OCI-M2 (cell line): ENCODE measurements around the gene BTNL2.
"Not testable (repeated sequence)": the region's sequence is repeated elsewhere in the genome, so short reads cannot be mapped to it uniquely, and the experiment has no call there.

Experiments
- DNase-seq: peaks from one replicate; lab custom pipeline; 2025; ENCODE audit not compliant: unreplicated experiment; lab: John Stamatoyannopoulos, UW

BTNL2 gene, protein sequence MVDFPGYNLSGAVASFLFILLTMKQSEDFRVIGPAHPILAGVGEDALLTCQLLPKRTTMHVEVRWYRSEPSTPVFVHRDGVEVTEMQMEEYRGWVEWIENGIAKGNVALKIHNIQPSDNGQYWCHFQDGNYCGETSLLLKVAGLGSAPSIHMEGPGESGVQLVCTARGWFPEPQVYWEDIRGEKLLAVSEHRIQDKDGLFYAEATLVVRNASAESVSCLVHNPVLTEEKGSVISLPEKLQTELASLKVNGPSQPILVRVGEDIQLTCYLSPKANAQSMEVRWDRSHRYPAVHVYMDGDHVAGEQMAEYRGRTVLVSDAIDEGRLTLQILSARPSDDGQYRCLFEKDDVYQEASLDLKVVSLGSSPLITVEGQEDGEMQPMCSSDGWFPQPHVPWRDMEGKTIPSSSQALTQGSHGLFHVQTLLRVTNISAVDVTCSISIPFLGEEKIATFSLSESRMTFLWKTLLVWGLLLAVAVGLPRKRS

DNA sequence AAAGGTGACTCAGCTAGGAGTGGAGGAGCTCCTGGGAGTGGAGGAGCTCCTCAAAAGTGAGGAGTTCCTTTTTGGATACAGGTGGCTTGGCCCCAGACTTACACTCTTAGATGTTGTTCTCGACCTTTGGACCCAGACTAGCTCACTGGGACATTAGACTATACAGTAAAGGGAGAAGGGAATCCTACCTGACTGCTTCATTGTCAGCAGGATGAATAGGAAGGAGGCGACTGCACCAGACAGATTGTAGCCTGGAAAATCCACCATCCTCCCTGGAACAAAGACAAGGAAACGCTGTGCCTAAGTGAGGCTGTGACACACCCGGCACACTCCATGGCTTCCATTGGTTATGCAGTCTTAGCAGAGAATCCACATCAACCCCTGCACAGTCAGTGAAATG, at the start of gene BTNL2:
Gene BTNL2 (minus strand): TSS at position 325 of the 400 bp plus-strand sequence. CDS start 58 bp downstream, at position 267.
- no peak for DNase-seq

DNA sequence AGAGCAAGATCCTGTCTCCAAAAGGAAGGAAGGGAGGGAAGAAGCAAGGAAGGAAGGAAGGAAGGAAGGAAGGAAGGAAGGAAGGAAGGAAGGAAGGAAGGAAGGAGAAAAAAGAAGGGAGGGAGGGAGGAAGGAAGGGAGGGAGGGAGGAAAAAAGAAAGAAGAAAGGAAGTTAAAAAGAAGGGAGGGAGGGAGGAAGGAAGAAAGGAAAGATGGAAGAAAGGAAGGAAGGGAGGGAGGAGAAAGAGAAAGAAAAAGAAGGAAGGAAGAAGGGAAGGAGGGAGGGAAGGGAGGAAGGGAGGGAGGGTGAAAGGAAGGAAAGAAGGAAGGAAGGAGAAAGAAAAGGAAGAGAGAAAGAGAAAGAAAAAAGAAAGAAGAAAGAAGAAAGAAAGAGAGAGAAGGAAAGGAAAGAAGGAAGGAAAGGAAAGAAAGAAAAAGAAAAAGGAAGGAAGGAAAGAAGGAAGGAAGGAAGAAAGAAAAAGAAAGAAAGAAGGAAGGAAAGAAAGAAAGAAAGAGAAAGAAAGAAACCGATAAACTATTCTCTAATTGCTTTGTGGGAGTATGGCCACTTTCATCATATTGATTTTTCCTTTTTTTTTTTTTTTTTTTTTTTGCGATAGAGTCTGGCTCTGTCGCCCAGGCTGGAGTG, 42.2 kb upstream of the BTNL2 start:
- no peak for DNase-seq

DNA sequence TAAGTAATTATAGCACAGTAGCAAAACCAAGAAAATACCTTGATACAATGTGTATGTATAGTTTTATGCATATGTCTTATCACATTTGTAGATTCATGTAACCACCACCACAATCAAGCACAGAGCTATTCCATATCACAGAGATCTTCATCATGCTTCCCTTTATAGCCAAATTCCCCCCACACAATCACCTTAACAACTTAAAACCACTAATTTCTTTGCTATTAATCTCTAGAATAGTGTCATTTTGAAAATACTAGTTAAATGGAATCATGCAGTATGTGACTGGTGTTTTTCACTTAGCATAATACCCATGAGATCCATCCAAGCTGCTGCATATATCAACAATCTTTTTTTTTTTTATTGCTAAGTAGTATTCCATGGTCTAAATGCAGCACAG, 41.0 kb upstream of the BTNL2 start:
- DNase-seq: no peak

DNA sequence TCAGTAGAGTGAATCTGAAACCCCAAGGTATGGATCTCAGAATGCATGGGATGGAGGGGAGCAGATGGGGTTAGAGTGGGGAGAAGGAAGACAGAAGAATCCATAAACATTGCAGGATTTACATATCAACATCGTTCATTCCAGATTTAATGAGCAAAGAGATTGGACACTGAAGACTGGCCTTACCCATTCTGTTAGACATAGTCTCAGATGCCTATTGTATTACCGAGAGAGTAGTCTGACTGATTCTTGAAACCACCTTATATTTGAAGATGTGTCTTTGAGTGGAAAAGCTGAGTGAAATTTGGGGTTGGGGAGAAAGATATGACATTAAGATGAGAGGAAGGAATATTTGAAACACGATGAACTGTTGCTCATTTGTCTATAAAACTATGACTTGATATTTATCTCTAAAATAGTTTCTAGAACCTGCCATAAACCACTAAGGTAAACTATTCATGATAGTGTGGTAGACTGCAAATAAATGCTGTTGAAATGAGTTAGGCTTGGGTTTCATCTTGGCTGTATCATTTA, 38.4 kb upstream of the BTNL2 start:
- no peak for DNase-seq

DNA sequence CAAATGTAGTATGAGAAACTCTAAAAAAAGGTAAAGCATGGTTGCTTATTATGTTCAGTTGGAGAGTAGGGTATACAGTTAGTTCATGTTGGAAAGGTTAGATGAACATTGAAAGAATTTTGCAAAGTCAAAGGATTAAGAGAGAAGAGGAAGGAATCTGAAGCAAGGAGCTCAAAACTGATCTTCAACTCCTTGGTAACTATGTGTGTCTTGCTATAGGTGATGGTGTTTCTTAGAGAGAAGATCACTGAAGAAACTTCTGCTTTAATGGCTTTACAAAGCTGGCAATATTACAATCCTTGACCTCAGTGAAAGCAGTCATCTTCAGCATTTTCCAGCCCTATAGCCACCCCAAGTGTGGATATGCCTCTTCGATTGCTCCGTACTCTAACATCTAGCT, 37.5 kb upstream of the BTNL2 start:
- no peak for DNase-seq

DNA sequence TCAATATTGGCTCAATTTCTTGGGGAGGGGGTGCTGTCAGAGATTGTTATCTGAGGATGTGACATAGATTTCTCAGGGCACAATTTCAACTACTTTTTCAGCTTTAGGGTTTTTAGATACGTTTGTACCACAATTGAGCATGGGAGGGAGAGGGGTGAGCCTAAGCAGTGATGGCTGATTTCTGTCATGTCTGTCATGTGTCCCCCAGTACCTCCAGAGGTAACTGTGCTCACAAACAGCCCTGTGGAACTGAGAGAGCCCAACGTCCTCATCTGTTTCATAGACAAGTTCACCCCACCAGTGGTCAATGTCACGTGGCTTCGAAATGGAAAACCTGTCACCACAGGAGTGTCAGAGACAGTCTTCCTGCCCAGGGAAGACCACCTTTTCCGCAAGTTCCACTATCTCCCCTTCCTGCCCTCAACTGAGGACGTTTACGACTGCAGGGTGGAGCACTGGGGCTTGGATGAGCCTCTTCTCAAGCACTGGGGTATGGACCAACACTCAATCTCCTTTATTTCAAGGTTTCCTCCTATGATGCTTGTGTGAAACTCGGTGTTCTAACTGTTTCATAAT, 36.1 kb upstream of the BTNL2 start:
- DNase-seq: no peak

DNA sequence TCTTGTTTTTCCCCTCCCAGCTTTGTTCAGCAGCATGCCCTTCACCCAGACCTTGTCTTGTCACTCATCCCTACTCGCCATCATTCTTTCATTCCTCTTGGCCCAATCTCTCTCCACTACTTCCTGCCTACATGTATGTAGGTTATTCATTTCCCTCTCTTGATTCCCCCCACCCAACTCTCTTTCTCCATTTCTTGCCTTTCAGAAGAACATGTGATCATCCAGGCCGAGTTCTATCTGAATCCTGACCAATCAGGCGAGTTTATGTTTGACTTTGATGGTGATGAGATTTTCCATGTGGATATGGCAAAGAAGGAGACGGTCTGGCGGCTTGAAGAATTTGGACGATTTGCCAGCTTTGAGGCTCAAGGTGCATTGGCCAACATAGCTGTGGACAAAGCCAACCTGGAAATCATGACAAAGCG, 35.3 kb upstream of the BTNL2 start:
- DNase-seq: no peak

DNA sequence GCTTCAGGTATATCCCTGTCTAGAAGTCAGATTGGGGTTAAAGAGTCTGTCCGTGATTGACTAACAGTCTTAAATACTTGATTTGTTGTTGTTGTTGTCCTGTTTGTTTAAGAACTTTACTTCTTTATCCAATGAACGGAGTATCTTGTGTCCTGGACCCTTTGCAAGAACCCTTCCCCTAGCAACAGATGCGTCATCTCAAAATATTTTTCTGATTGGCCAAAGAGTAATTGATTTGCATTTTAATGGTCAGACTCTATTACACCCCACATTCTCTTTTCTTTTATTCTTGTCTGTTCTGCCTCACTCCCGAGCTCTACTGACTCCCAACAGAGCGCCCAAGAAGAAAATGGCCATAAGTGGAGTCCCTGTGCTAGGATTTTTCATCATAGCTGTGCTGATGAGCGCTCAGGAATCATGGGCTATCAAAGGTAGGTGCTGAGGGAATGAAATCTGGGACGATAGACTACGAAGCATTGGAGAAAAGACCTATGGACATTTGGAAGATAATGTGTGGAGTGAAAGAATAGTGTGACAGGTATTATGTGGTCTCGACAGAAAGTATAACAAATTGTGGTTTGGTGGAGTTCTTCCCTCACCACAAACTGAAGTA, 32.7 kb upstream of the BTNL2 start, which contains the start of gene HLA-DRA:
Gene HLA-DRA (plus strand): TSS at position 286 of the 613 bp plus-strand sequence. CDS start 64 bp downstream, at position 350.
- DNase-seq: no peak

DNA sequence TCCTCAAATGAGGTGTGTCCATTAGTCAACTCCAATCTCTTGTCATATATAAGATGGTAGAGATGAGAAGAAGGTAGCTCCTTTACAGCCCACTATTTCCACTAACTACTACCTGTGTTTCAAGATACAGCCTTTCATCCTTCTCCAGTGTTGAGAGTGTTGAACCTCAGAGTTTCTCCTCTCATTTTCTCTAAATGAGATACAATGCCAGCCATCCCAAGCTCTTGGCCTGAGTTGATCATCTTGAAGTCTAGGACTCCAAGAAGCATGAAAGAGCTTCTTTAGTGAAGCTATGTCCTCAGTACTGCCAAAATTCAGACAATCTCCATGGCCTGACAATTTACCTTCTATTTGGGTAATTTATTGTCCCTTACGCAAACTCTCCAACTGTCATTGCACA, 32.2 kb upstream of the BTNL2 start:
- DNase-seq: no peak

DNA sequence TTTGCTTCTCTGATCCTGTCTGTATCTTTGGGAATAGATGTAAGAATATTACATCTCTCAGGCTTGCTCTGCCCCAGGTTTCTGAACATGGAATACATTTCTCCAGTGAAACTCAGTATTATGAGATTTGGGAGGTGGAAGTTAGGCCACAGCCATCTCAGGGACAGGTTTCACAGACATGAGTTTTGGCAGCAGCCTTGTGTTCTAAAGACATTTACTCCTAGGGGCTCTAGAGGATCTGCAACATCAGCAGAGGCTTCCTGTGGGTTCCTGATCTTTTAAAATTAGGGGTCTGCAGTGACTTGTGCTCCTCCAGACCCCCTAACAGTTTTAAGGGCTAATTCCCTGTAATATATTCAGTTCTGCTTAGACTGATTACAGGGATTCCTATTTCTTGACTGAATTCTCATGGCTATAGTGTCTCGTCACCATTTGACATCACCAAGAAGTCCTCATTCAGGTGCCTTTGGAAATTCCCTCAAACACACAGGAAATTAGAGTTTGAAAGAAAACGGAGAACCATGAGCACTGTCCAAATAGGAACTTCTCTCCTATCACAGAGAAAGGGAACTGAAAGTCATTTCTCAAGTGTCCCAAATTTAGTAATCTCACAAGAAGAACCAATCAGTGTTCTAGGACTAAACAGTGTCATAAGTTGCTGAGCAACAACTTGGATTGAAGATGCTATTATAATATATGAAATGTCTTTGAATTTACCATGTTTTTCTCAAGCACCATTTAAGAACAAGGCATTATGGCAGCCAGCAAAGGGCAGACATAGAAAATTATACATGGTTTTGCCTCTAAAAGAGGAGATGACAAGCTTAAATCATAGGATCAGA, 30.2 kb upstream of the BTNL2 start:
- DNase-seq: no peak

DNA sequence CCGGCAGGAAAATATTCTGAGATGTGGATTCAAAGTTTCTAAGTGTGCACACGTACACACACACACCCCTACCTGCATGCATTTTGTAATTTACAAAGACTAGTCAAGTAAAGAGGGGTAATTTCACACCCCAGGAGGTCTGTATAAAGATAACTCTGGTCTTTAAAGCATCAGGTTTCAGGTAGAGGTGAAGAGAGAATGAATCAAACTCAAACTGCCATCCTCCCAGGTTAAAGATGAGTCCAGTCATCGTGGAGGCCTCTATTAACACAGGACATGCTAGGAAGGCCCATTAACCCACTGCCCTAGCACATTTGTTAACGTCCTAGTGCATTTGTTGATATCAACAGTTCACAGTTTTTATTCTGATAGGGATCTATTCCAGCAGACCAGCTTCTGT, 29.2 kb upstream of the BTNL2 start:
- DNase-seq: no peak

DNA sequence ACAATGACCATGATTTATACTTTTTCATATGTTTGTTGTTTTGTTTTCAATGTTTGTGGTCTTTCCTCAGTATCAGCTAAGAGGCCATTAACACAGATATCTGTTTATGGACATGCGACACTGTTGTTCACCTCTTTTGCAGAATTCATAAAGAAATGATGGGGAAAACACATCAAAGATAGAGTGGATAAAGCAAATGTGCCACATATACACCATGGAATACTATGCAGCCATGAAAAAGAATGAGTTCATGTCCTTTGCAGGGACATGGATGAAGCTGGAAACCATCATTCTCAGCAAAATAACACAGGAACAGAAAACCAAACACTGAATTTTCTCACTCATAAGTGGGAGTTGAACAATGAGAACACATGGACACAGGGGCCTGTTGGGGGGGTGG, 27.0 kb upstream of the BTNL2 start:
- not testable (repeated sequence) for DNase-seq

DNA sequence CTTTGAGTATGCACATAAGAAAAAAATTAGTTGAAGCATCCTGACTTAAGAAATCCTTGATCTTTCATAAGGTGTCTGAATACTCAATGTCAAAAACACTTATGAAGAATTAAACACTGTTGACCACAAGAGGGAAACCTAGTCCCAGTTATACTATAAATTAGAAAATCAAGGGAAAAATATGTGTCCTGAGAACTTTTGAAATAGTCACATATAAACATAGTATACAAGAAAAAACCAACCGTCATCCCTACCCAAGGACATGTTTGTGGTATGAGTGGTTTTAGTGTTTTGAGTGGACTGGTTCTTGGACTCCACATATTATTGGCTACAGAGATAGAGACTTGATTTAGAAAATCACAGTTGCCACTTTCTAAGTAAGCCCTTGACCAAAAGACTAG, 25.1 kb upstream of the BTNL2 start:
- no peak for DNase-seq

DNA sequence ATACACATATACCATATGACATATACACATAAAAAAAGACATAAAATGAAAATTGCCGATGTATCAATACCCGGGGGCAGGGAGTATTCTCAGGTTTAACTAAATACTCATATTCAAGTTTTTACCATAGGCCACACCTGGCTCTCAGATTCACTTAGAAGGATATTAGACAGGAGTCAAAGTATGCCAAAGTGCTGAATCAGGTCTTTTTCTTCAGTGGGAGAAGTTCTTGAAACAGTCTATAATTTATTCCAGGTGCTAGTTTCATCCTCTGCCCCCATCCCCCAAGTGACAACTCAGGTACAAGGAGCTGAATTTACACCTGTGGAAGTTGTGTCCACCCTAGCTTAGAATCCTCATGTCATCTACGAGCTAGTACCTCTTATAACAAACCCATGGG, 24.2 kb upstream of the BTNL2 start:
- no peak for DNase-seq

DNA sequence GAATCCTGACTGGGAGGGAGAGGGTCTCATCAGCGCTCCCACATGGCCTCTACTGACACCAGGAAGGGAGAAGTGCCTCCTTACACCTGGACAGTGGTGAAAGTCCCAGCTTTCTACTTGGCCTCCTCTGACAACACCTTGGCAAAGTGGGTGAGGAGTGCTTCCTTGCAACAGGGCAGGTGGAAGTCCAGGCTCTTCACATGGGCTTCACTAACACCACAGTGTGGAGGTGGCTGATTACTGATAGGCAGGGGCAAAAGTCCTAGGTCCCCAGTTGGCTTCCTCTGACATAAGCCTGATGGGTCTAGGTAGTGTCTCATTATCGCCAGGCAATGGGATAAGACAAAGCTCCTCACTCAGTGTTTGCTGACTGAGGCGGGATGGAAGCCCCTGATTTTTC, 23.2 kb upstream of the BTNL2 start:
- no peak for DNase-seq

DNA sequence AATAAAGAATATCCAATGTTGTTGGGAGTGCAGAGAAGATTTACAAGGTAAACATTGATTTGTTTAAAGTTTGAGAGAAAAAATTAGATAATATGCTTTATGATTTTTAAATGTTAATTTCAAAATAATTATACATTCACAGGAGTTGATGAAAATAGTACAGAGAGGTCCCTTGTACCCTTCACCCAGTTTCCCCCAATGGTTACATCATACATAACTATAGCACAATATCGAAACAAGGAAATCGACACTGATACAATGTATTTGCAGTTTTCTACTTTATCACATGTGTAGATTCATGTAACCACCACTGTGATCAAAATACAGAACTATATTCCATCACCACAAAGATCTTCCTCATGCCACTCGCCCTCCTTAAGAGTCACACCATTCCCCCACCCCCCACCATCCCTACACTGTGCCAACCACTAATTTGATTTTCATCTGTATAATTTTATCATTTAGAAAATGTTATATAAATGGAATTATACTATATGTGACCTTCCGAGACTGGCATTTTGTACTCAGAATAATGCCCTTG, 21.0 kb upstream of the BTNL2 start:
- no peak for DNase-seq

DNA sequence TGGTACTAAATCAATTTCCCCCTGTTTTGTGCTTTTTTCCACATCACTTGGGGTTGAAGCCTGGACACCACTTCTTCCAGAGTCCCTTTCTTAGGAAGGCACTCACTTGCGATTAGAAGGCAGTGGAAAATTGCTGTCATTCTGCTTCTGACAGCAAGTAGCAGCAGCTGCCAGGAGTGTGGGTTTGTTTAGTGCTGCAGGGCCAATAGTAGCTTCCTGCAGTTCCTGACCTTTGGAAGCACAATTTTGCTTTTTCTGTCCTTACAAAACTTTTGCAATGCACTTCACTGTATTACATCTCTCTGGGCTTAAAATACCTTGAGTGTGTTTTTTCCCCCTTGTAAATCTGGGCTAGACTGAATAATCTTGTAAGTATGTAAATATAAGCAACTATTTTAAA, 20.2 kb upstream of the BTNL2 start:
- DNase-seq: no peak

DNA sequence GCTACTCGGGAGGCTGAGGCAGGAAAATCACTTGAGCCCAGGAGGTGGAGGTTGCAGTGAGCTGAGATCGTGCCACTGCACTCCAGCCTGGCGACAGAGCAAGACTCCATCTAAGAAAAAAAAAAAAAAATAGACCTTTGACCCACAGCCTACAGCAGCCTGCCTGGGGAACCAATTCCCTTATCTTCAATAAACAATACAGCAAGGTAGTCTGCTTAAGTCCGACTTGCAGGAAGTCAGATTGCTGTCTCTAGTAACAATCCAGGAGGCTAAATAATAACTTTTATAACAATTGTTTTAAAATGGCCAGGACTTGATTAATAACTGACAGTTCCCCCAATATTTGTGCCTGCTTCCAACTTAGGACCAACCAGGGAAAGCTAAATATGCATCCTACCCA, 19.4 kb upstream of the BTNL2 start:
- DNase-seq: no peak

DNA sequence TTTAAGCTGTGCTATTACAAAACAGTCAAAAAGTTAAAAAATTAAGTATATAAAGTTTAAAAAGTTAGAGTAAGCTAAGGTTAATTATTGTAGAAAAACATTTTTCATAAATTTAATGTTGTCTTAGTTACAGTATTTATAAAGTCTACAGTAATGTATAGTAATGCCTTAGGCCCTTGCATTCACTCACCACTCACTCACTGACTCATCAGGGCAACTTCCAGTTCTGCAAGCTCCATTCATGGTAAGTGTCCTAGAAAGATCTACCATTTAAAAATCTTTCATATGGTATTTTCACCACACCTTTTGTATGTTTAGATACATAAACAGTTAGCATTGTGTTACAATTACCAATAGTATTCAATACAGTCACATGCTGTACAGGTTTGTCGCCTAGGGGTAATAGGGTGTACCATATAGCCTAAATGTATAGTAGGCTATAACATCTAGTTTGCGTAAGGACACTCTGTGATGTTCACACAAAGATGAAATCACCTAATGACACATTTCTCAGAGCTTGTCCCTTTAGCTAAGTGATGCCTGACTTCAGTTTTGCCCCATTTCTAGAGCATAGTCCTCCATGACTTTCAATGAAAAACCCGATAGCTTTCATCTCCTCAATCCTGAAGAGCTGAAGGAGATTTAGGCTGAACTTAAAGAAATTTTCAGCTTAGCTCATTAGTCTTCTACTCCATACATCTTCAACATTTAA, 17.8 kb upstream of the BTNL2 start:
- DNase-seq: no peak

DNA sequence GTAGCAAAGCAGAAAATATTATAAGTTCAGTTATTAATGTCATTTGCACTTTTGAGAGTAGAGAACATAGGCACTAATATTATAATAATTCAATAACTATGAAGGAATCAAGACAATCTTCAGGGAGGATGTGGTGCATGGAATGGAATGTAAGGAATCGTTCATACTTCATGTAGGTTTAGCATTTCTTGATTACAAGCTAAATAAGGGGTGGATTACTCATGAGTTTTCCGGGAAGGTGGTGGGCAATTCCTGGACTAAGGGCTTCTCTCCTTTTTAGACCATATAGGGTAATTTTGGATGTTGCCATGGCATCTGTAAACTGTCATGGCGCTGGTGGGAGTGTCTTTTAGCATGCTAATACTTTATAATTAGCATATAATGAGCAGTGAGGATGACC, 9.1 kb upstream of the BTNL2 start:
- no peak for DNase-seq
